Suprapubic skin (tissue), 4 donors: ENCODE results near the gene SUSD5. TPM values are rescaled to one million over a fixed set of nuclear protein-coding genes. Genes with fewer than 3 reads are reported as not detected.

Experiments
- DNase-seq, 2 donors: peaks; one replicate each; pipeline ENCODE4 v3.0.0-alpha.2; 2019; ENCODE audit warnings: low spot score in 2 of 2
- H3K27ac ChIP-seq: fragments of 200-600 bp; sonication (generic); one replicate; pipeline ENCODE4 v1.5.1; 2019
- H3K27me3 ChIP-seq: fragments of 200-600 bp; sonication (generic); one replicate; pipeline ENCODE4 v1.5.1; 2019
- H3K36me3 ChIP-seq: fragments of 200-600 bp; sonication (generic); one replicate; pipeline ENCODE4 v1.5.1; 2019
- H3K4me1 ChIP-seq: fragments of 200-600 bp; sonication (generic); one replicate; pipeline ENCODE4 v1.5.1; 2019
- H3K4me3 ChIP-seq: fragments of 200-600 bp; sonication (generic); one replicate; pipeline ENCODE4 v1.5.1; 2019; ENCODE audit warnings: mild to moderate bottlenecking
- H3K9me3 ChIP-seq: fragments of 200-600 bp; sonication (generic); one replicate; pipeline ENCODE4 v1.5.1; 2019
- CTCF ChIP-seq, 2 donors: fragments of 200-600 bp in 1 of 2; fragments of 450-650 bp in 1 of 2; sonication (generic) in 1 of 2; IDR thresholded peaks; one replicate each; pipeline ENCODE4 v1.5.1; 2016 to 2019; ENCODE audit warnings: antibody characterized with exemption in 2 of 2, mild to moderate bottlenecking in 1 of 2, moderate library complexity in 1 of 2
- EP300 ChIP-seq: sonication (generic); formaldehyde crosslinking; IDR thresholded peaks from one replicate; pipeline ENCODE4 v1.6.1; 2017; ENCODE audit warnings: antibody characterized with exemption
- POLR2A ChIP-seq, 2 donors: fragments of 450-650 bp; IDR thresholded peaks; one replicate each; pipeline ENCODE4 v1.6.1; 2017; ENCODE audit warnings: antibody characterized with exemption in 2 of 2, mild to moderate bottlenecking in 2 of 2, moderate library complexity in 2 of 2
- POLR2AphosphoS5 ChIP-seq, 3 donors: sonication (generic); formaldehyde crosslinking; IDR thresholded peaks; one replicate each; pipeline ENCODE4 v1.6.1; 2017; ENCODE audit warnings: antibody characterized with exemption in 3 of 3
- WGBS: methylation state at CpG from one replicate; pipeline ENCODE4 v1.1.5; 2018; 5-methylcytosine and 5-hydroxymethylcytosine counted together
- total RNA-seq, 4 donors: library from RNA; depleted of rRNA; stranded (reverse); fragments of >200 nt; gene quantifications; one replicate each; pipeline ENCODE4 v1.1.0, GENCODE V29; 2016

The SUSD5 gene
- total RNA-seq, 4 donors from 2014 or later, result 0.60 to 2.6 (median 1.4) TPM

DNA sequence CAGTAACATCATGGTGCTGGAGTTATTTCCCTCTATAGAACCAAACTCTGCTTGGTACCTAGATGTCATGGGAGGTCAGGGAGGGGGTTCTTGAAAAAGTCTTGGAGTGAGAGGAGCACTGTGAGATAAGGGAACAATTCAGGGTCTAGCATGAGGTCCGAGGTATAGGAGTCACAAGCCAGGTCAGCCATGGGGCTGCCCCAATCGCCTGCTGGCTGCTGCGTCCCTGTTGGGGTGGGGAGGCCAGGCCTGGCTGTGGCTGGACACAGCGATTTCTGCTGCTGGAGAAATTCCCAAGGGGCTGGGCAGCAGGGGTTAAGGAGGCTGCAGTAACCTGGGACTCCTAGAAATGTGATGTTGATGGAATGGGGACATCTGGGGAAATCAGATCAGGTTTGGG, 44.9 kb downstream of the SUSD5 start:
- H3K9me3 ChIP-seq, result no peaks in the 10 kb centered on the region
- no peaks in the 10 kb centered on the region for H3K36me3 ChIP-seq
- 79% methylated on average over 4 of the region's 4 CpGs for WGBS

DNA sequence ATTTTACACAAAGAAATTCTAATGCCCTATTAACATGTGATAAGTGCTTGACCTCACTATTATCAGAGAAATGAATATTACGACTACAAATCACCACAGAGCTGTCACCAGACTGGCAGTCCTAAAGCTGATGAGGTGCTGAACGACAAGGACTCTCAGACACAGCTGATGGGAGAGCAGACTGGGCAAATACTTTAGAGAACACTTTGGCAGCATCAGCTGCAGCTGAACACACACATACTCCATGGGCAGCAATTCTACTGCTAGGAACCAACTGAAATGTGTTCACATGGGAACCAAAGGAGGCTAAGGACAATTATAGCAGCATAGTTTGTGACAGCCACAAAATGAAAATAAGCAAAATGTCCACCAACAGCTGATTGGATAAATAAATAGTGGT, 45.5 kb downstream of the SUSD5 start:
- Histone ChIP-seq H3K27ac (no peak overlapping the region), H3K36me3 (no peaks in the 10 kb centered on the region), H3K4me1 (peaks cover 7% of the 10 kb centered on the region), H3K9me3 (no peaks in the 10 kb centered on the region), H3K4me3 (no peak overlapping the region), H3K27me3 (no peaks in the 10 kb centered on the region)
- no peak for DNase-seq
- TF ChIP-seq CTCF (IDR thresholded peaks at IDR 0.05) (no peak), EP300 (no peak), POLR2A (IDR thresholded peaks at IDR 0.05) (no peak), POLR2AphosphoS5 (IDR thresholded peaks at IDR 0.05) (no peak)
- WGBS, result 6% methylated on average over 2 of the region's 2 CpGs

More for the DNA sequence above, 44.9 kb downstream of the SUSD5 start:
- no peaks in the 10 kb centered on the region for H3K27me3 ChIP-seq
- no peak overlapping the region for H3K27ac ChIP-seq
- TF ChIP-seq EP300, result no peak
- H3K4me3 ChIP-seq, result no peak overlapping the region
- DNase-seq, result no peak
- H3K4me1 ChIP-seq, result peaks cover 7% of the 10 kb centered on the region

DNA sequence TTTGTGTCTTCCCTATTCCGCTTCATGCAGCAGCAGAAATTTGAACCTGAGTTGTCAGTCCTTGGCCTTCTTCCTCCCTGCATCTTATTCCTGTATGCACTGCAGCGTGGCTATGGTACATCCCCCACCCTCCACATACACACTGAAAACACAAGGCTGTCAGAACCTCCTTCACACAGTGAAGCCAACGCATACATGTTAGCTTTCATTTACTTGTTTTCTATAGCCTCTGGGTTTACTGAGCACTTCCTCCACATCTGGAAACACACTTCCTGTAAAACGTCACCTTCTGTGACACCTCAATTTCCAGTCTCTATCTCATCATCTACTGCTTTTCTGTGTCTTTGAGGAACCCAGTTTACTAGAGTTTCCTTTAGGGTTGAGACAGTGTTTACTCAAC, 47.0 kb downstream of the SUSD5 start:
- H3K27ac ChIP-seq, result no peak overlapping the region
- no peaks in the 10 kb centered on the region for H3K9me3 ChIP-seq
- 76% methylated on average over 4 of the region's 4 CpGs for WGBS
- no peak overlapping the region for H3K4me3 ChIP-seq
- peaks cover 7% of the 10 kb centered on the region for H3K4me1 ChIP-seq
- TF ChIP-seq CTCF (IDR thresholded peaks at IDR 0.05) (no peak), POLR2AphosphoS5 (IDR thresholded peaks at IDR 0.05) (no peak), EP300 (no peak), POLR2A (IDR thresholded peaks at IDR 0.05) (no peak)
- no peaks in the 10 kb centered on the region for H3K36me3 ChIP-seq
- no peaks in the 10 kb centered on the region for H3K27me3 ChIP-seq
- DNase-seq, result no peak

DNA sequence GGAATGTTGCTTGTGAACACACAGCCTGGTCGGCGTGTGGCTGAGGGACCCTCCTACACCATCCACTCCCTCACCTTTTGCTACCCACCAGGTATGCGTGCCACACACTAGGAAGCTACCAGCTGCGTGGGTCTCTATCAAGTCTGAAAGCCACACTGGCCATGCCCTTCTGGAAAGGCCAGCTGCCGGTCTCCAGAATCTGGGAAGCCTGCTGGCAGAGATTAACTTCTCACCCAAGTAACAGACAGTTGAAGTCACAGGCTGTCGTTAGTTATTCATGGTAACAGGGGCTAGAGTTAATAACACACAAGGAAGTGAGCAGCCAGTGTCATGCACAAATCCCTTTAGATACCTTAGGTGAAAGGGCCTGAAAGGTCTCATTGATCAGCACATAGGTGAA, 48.1 kb downstream of the SUSD5 start:
- H3K4me3 ChIP-seq, result no peak overlapping the region
- peaks cover 7% of the 10 kb centered on the region for H3K4me1 ChIP-seq
- TF ChIP-seq CTCF (IDR thresholded peaks at IDR 0.05) (no peak), POLR2AphosphoS5 (IDR thresholded peaks at IDR 0.05) (no peak), POLR2A (IDR thresholded peaks at IDR 0.05) (no peak), EP300 (no peak)
- no peaks in the 10 kb centered on the region for H3K9me3 ChIP-seq
- no peak for DNase-seq
- 90% methylated on average over 6 of the region's 6 CpGs for WGBS
- no peaks in the 10 kb centered on the region for H3K27me3 ChIP-seq
- no peaks in the 10 kb centered on the region for H3K36me3 ChIP-seq
- H3K27ac ChIP-seq, result no peak overlapping the region

DNA sequence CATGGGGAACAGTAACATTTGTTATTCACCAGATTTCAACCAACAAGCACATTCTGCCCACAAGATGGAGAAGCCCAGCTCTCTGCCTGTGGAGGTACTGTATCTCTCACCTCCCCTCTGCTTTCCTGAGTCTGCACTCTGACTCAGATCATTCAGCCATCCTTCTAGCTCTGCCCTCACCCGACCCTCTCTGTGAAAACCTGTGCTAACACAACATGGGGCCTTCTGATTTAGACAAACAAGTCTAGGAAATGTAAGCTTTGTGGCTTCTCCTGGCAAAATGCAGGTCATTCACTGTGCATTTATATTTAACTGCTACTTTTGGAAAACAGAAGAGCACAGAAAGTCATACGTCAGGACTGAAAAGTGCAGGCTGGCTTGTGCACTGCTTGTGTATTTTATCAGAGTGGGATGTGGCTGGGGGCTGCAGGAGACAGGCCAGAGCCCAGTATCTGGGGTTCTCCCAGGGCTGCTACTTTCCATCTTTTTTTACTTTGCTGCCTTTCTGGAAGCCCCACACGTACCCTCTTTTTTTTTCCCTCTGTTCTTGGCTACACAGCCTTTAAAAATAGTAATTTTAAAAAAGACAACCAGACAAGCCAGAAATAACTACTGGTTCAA, 50.8 kb downstream of the SUSD5 start:
- Histone ChIP-seq H3K27me3 (no peaks in the 10 kb centered on the region), H3K4me1 (peaks cover 2% of the 10 kb centered on the region), H3K4me3 (no peak overlapping the region), H3K9me3 (no peaks in the 10 kb centered on the region), H3K36me3 (no peaks in the 10 kb centered on the region), H3K27ac (no peak overlapping the region)
- no peak for DNase-seq
- no peak for TF ChIP-seq CTCF (IDR thresholded peaks at IDR 0.05)
- no peak for TF ChIP-seq EP300
- TF ChIP-seq POLR2A (IDR thresholded peaks at IDR 0.05), result no peak
- TF ChIP-seq POLR2AphosphoS5 (IDR thresholded peaks at IDR 0.05), result no peak
- 66% methylated on average over 3 of the region's 3 CpGs for WGBS

DNA sequence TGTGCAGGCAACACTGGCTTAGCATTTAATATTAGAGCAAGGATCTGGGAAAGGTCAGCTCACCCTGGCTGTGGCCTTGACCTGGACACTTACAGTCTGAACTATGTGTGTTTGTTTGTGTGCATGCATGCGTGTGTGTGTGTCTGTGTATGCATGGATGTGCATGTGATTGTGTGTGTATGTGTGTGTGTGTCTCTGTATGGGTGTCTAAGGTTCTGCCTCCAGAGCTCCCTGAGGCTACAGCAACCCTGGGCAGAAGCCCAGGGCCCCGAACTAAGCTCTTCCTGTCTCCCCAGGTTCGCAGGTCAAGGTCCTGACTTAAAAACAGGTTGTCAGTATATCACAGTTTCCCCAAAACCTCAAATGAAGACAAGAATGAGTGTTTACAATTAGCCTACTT, 51.3 kb downstream of the SUSD5 start:
- H3K4me3 ChIP-seq, result no peak overlapping the region
- no peak for DNase-seq
- no peaks in the 10 kb centered on the region for H3K27me3 ChIP-seq
- H3K9me3 ChIP-seq, result no peaks in the 10 kb centered on the region
- WGBS, result 82% methylated on average over 3 of the region's 3 CpGs
- peaks cover under 1% of the 10 kb centered on the region for H3K4me1 ChIP-seq
- no peak overlapping the region for H3K27ac ChIP-seq
- no peak for TF ChIP-seq EP300
- TF ChIP-seq POLR2A (IDR thresholded peaks at IDR 0.05), result no peak
- no peak for TF ChIP-seq POLR2AphosphoS5 (IDR thresholded peaks at IDR 0.05)
- no peak for TF ChIP-seq CTCF (IDR thresholded peaks at IDR 0.05)
- no peaks in the 10 kb centered on the region for H3K36me3 ChIP-seq
